MCF 10A (cell line): ENCODE data around the gene RNF175. TPM values are rescaled to one million over a fixed set of nuclear protein-coding genes. Genes with fewer than 3 reads are reported as not detected.

Experiments used
- BruUV-seq: library from RNA; stranded (reverse); fragments of 400-500 nt; replicated peaks from 2 replicates; lab custom pipeline; 2021; lab: Mats Ljungman, UMichigan
- CTCF ChIA-PET: fragments of 300-600 bp; sonication (Branson Sonifier 250); formaldehyde crosslinking; extraction: SDS; loops from one replicate; lab custom pipeline; 2021; ENCODE audit warnings: antibody characterized with exemption, inconsistent platforms; lab: Yijun Ruan, JAX
- POLR2A ChIA-PET: fragments of 300-600, 350-650 bp; sonication (Branson Sonifier 250); formaldehyde crosslinking; extraction: SDS; loops from one replicate; lab custom pipeline; 2020; ENCODE audit warnings: antibody characterized with exemption, inconsistent platforms; lab: Yijun Ruan, JAX
- DNase-seq: peaks from one replicate; pipeline ENCODE4 v3.0.0-alpha.2; 2018; ENCODE audit not compliant: unreplicated experiment
- H3K27ac Mint-ChIP-seq: one replicate; pipeline ENCODE4 v1.8.0; 2022; ENCODE audit warnings: mild to moderate bottlenecking, low read depth, mixed read lengths; ENCODE audit not compliant: unreplicated experiment
- H3K27me3 Mint-ChIP-seq: one replicate; pipeline ENCODE4 v1.8.0; 2022; ENCODE audit warnings: mixed read lengths; ENCODE audit not compliant: insufficient read depth, unreplicated experiment
- H3K36me3 Mint-ChIP-seq: one replicate; pipeline ENCODE4 v1.8.0; 2022; ENCODE audit warnings: mild to moderate bottlenecking, moderate library complexity, mixed read lengths; ENCODE audit not compliant: insufficient read depth, unreplicated experiment
- H3K4me1 Mint-ChIP-seq: one replicate; pipeline ENCODE4 v1.8.0; 2022; ENCODE audit warnings: mixed read lengths; ENCODE audit not compliant: insufficient read depth, unreplicated experiment
- H3K4me3 Mint-ChIP-seq: one replicate; pipeline ENCODE4 v1.8.0; 2022; ENCODE audit warnings: mild to moderate bottlenecking, moderate library complexity, mixed read lengths; ENCODE audit not compliant: unreplicated experiment
- H3K9me3 Mint-ChIP-seq: one replicate; pipeline ENCODE4 v1.8.0; 2022; ENCODE audit warnings: mixed read lengths; ENCODE audit not compliant: unreplicated experiment
- CTCF ChIP-seq: fragments of 200-600 bp; IDR thresholded peaks from one replicate; pipeline ENCODE4 v1.8.0; 2022; ENCODE audit warnings: antibody characterized with exemption, mild to moderate bottlenecking; ENCODE audit not compliant: unreplicated experiment
- intact Hi-C: fragments of 100-400 bp; cut with micrococcal nuclease; formaldehyde crosslinking; loops from 2 replicates; pipeline ENCODE4 v1.14.1; 2022
- total RNA-seq: library from RNA; stranded (reverse); gene quantifications from 2 replicates; pipeline ENCODE4 v1.2.3, GENCODE V29; 2022

Gene RNF175
- total RNA-seq, 1 experiment from 2014 or later, result 0.42 TPM

- no peak for TF ChIP-seq CTCF
- no peak for DNase-seq
- no peaks in the 10 kb centered on the region for H3K4me1 Mint-ChIP-seq
- no peak overlapping the region for H3K27ac Mint-ChIP-seq
- intact Hi-C loops, result no loop called here
- no peaks in the 10 kb centered on the region for H3K36me3 Mint-ChIP-seq
- POLR2A ChIA-PET, result no interaction called here
- no peak overlapping the region for H3K4me3 Mint-ChIP-seq
- no TSS peak for BruUV-seq
- H3K9me3 Mint-ChIP-seq, result no peaks in the 10 kb centered on the region
- CTCF ChIA-PET, result interaction anchor here (0.7 to 2.5 kb wide), 2 partner anchors 40 to 131 kb away, joined by 3 to 11 read pairs; no protein-coding TSS in a partner anchor
- H3K27me3 Mint-ChIP-seq, result no peaks in the 10 kb centered on the region
Measured at GRCh38 chr4:153765894-153766293, 6.1 kb upstream of the RNF175 start.

GRCh38 chr4:153764601-153765368 lies 5.0 kb upstream of the RNF175 start:
- H3K9me3 Mint-ChIP-seq, result no peaks in the 10 kb centered on the region
- no peak overlapping the region for H3K4me3 Mint-ChIP-seq
- no peaks in the 10 kb centered on the region for H3K27me3 Mint-ChIP-seq
- intact Hi-C loops, result no loop called here
- ChIA-PET CTCF (interaction anchor here (0.5 to 2.5 kb wide), 8 partner anchors 15 to 751 kb away, joined by 3 to 11 read pairs (median 3); no protein-coding TSS in a partner anchor), POLR2A (interaction anchor here (0.6 kb wide), 1 partner anchor 568 kb away, joined by 3 read pairs; no protein-coding TSS in a partner anchor)
- H3K4me1 Mint-ChIP-seq, result no peaks in the 10 kb centered on the region
- BruUV-seq, result no TSS peak
- H3K36me3 Mint-ChIP-seq, result no peaks in the 10 kb centered on the region
- no peak for DNase-seq
- no peak for TF ChIP-seq CTCF
- no peak overlapping the region for H3K27ac Mint-ChIP-seq

GRCh38 chr4:153763404-153763803 lies 3.6 kb upstream of the RNF175 start:
- intact Hi-C loops, result no loop called here
- Mint-ChIP-seq H3K27me3 (no peaks in the 10 kb centered on the region), H3K27ac (no peak overlapping the region), H3K36me3 (no peaks in the 10 kb centered on the region), H3K9me3 (no peaks in the 10 kb centered on the region), H3K4me1 (no peaks in the 10 kb centered on the region), H3K4me3 (no peak overlapping the region)
- TF ChIP-seq CTCF, result peak; percentile 22
- BruUV-seq, result no TSS peak
- CTCF ChIA-PET, result interaction anchor here (0.6 to 2.5 kb wide), 2 partner anchors 129 to 863 kb away, joined by 3 to 11 read pairs; no protein-coding TSS in a partner anchor
- peak; percentile 54 for DNase-seq
- POLR2A ChIA-PET, result no interaction called here

GRCh38 chr4:153758688-153759406 lies 977 bp downstream of the RNF175 start:
- CTCF ChIA-PET, result no interaction called here
- Mint-ChIP-seq H3K4me1 (no peaks in the 10 kb centered on the region), H3K27ac (no peak overlapping the region), H3K27me3 (no peaks in the 10 kb centered on the region), H3K9me3 (peaks cover 7% of the 10 kb centered on the region), H3K4me3 (peak overlapping the region; percentile 55), H3K36me3 (no peaks in the 10 kb centered on the region)
- DNase-seq, result no peak
- no TSS peak for BruUV-seq
- TF ChIP-seq CTCF, result no peak
- intact Hi-C loops, result no loop called here
- POLR2A ChIA-PET, result no interaction called here
